ENCODE data around the gene SECISBP2.

SECISBP2 gene

GRCh38 chr9:89367281-89367680 is 49.0 kb downstream of the SECISBP2 start:
- Histone ChIP-seq H3K4me1 (ENCODE audit: control insufficient read depth in 1 of 2, insufficient read depth in 2 of 2, low read length in 2 of 2) (no peaks in the 10 kb centered on the region), H4K8ac (ENCODE audit: low read depth, low read length) (no peak overlapping the region), H3K4me2 (ENCODE audit: low read length) (no peak overlapping the region), H2BK12ac (ENCODE audit: low read length) (no peak overlapping the region), H2AFZ (ENCODE audit: insufficient read depth, low read length, poor library complexity) (no peak overlapping the region), H3K4ac (ENCODE audit: low read depth, low read length) (no peak overlapping the region), H3K27me3 (ENCODE audit: insufficient read depth, low read length) (no peaks in the 10 kb centered on the region), H2BK5ac (ENCODE audit: low read depth, low read length, poor library complexity) (no peak overlapping the region), H3K79me1 (ENCODE audit: low read length) (no peaks in the 10 kb centered on the region), H2AK5ac (ENCODE audit: low read length) (no peak overlapping the region), H3K27ac (ENCODE audit: low read depth, low read length) (no peak overlapping the region), H3K18ac (ENCODE audit: low read length) (no peak overlapping the region), H3K36me3 (ENCODE audit: control insufficient read depth in 1 of 2, insufficient read depth in 2 of 2, low read length in 2 of 2) (peaks cover 10 to 11% of the 10 kb centered on the region in 2 experiments), H3K23ac (ENCODE audit: low read length) (no peak overlapping the region), H3K4me3 (ENCODE audit: low read depth, low read length) (no peak overlapping the region), H3K14ac (ENCODE audit: low read length) (no peak overlapping the region), H3K79me2 (ENCODE audit: control insufficient read depth, insufficient read depth, low read length, poor library complexity) (no peaks in the 10 kb centered on the region), H3K9me3 (ENCODE audit: insufficient read depth, low read depth, low read length) (peaks cover 15% of the 10 kb centered on the region), H4K12ac (ENCODE audit: low read depth, low read length) (no peak overlapping the region), H2BK120ac (ENCODE audit: insufficient read depth, low read length, poor library complexity) (no peak overlapping the region), H3K9ac (ENCODE audit: low read length) (no peak overlapping the region), H4K91ac (ENCODE audit: low read depth, low read length) (no peak overlapping the region)
- no CpG with 5 or more reads among the region's 4 CpGs for WGBS (ENCODE audit: extremely low coverage, insufficient coverage, insufficient read length)
- DNase-seq, result no peak

DNA sequence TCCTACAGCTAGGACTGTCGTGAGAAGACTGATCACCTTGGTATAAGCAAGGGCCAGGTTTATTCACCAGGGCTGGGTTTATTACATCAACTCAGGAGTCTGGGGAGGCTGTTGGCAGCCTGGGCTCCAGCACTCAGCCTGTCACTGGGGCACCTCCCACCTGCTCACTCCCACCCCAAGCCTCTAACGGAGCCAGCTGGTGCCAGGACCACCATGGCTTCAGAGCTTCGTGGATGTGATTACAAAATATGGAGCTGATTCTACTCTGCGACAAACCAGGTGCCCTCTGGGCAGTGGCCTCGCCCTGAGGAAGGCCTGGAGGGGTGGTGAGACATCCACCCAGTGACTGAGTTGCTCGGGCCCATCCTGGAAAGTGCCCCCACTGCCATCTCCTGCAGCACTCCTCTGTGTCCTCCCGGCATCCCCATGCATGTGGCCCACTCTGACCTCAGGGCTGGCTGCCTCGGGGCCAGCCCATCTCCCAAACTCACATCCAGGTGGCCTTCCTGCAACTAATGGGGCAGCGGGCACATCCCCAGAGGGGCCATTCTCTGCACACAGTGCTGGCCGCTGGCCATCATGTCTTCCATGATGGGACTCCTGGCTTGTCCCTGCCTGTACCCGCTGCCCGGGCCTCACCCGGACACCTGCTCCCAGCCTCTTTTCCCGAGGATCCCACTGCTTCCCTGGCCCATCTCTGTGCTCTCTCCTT is 49.6 kb downstream of the SECISBP2 start:
- no peak overlapping the region for H2BK120ac ChIP-seq (ENCODE audit: insufficient read depth, low read length, poor library complexity)
- no peak overlapping the region for H3K27ac ChIP-seq (ENCODE audit: low read depth, low read length)
- H3K23ac ChIP-seq (ENCODE audit: low read length), result no peak overlapping the region
- no peak overlapping the region for H4K8ac ChIP-seq (ENCODE audit: low read depth, low read length)
- no peak overlapping the region for H4K12ac ChIP-seq (ENCODE audit: low read depth, low read length)
- no peak overlapping the region for H3K18ac ChIP-seq (ENCODE audit: low read length)
- H3K14ac ChIP-seq (ENCODE audit: low read length), result no peak overlapping the region
- no peak for DNase-seq
- H3K36me3 ChIP-seq (ENCODE audit: control insufficient read depth in 1 of 2, insufficient read depth in 2 of 2, low read length in 2 of 2), result peaks cover 6 to 7% of the 10 kb centered on the region in 2 experiments
- H3K27me3 ChIP-seq (ENCODE audit: insufficient read depth, low read length), result no peaks in the 10 kb centered on the region
- H3K4me2 ChIP-seq (ENCODE audit: low read length), result no peak overlapping the region
- H3K79me1 ChIP-seq (ENCODE audit: low read length), result no peaks in the 10 kb centered on the region
- no peak overlapping the region for H3K9ac ChIP-seq (ENCODE audit: low read length)
- WGBS (ENCODE audit: extremely low coverage, insufficient coverage, insufficient read length), result no CpG with 5 or more reads among the region's 14 CpGs
- no peak overlapping the region for H2BK5ac ChIP-seq (ENCODE audit: low read depth, low read length, poor library complexity)
- H2AK5ac ChIP-seq (ENCODE audit: low read length), result no peak overlapping the region
- no peaks in the 10 kb centered on the region for H3K4me1 ChIP-seq (ENCODE audit: control insufficient read depth in 1 of 2, insufficient read depth in 2 of 2, low read length in 2 of 2)
- no peak overlapping the region for H3K4me3 ChIP-seq (ENCODE audit: low read depth, low read length)
- no peak overlapping the region for H2AFZ ChIP-seq (ENCODE audit: insufficient read depth, low read length, poor library complexity)
- no peak overlapping the region for H3K4ac ChIP-seq (ENCODE audit: low read depth, low read length)
- no peaks in the 10 kb centered on the region for H3K79me2 ChIP-seq (ENCODE audit: control insufficient read depth, insufficient read depth, low read length, poor library complexity)
- H3K9me3 ChIP-seq (ENCODE audit: insufficient read depth, low read depth, low read length), result peaks cover 15% of the 10 kb centered on the region
- H4K91ac ChIP-seq (ENCODE audit: low read depth, low read length), result no peak overlapping the region
- H2BK12ac ChIP-seq (ENCODE audit: low read length), result no peak overlapping the region

DNA sequence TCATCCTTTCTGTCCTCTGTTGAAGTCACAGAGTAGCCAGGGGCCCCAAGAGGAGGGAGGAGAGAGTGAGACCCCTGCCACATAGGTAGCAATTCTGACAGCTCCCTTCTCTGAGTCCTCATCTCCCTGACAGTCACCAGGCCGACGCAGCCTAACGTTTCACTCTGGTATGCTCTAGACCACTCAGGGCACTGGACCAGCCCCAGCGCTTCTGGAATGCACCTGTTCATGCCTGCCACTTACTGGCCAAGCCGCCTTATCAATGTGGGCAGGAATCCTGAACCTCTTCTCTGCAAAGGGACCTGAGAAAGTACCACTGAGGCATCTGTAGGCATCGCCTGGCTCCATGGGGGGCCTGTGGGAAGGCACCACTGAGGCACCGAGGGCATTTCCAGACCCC is 50.2 kb downstream of the SECISBP2 start:
- DNase-seq, result no peak
- Histone ChIP-seq H3K4me1 (ENCODE audit: control insufficient read depth in 1 of 2, insufficient read depth in 2 of 2, low read length in 2 of 2) (no peaks in the 10 kb centered on the region), H3K4me3 (ENCODE audit: low read depth, low read length) (no peak overlapping the region), H2BK120ac (ENCODE audit: insufficient read depth, low read length, poor library complexity) (no peak overlapping the region), H3K27me3 (ENCODE audit: insufficient read depth, low read length) (no peaks in the 10 kb centered on the region), H4K12ac (ENCODE audit: low read depth, low read length) (no peak overlapping the region), H4K8ac (ENCODE audit: low read depth, low read length) (no peak overlapping the region), H3K4ac (ENCODE audit: low read depth, low read length) (no peak overlapping the region), H3K36me3 (ENCODE audit: control insufficient read depth in 1 of 2, insufficient read depth in 2 of 2, low read length in 2 of 2) (peaks cover 3 to 6% of the 10 kb centered on the region in 2 experiments), H3K9me3 (ENCODE audit: insufficient read depth, low read depth, low read length) (peaks cover 15% of the 10 kb centered on the region), H4K91ac (ENCODE audit: low read depth, low read length) (no peak overlapping the region), H3K14ac (ENCODE audit: low read length) (no peak overlapping the region), H3K18ac (ENCODE audit: low read length) (no peak overlapping the region), H3K79me2 (ENCODE audit: control insufficient read depth, insufficient read depth, low read length, poor library complexity) (no peaks in the 10 kb centered on the region), H3K23ac (ENCODE audit: low read length) (no peak overlapping the region), H3K79me1 (ENCODE audit: low read length) (no peaks in the 10 kb centered on the region), H3K4me2 (ENCODE audit: low read length) (no peak overlapping the region), H2AFZ (ENCODE audit: insufficient read depth, low read length, poor library complexity) (no peak overlapping the region), H3K27ac (ENCODE audit: low read depth, low read length) (no peak overlapping the region), H2AK5ac (ENCODE audit: low read length) (no peak overlapping the region), H2BK5ac (ENCODE audit: low read depth, low read length, poor library complexity) (no peak overlapping the region), H2BK12ac (ENCODE audit: low read length) (no peak overlapping the region), H3K9ac (ENCODE audit: low read length) (no peak overlapping the region)
- WGBS (ENCODE audit: extremely low coverage, insufficient coverage, insufficient read length), result no CpG with 5 or more reads among the region's 7 CpGs

- Histone ChIP-seq H3K14ac (ENCODE audit: low read length) (no peak overlapping the region), H3K23ac (ENCODE audit: low read length) (no peak overlapping the region), H2AFZ (ENCODE audit: insufficient read depth, low read length, poor library complexity) (no peak overlapping the region), H3K36me3 (ENCODE audit: control insufficient read depth in 1 of 2, insufficient read depth in 2 of 2, low read length in 2 of 2) (peaks cover 2% of the 10 kb centered on the region in 2 experiments), H2BK12ac (ENCODE audit: low read length) (no peak overlapping the region), H3K4ac (ENCODE audit: low read depth, low read length) (no peak overlapping the region), H3K4me3 (ENCODE audit: low read depth, low read length) (no peak overlapping the region), H3K4me2 (ENCODE audit: low read length) (no peak overlapping the region), H3K27ac (ENCODE audit: low read depth, low read length) (no peak overlapping the region), H3K27me3 (ENCODE audit: insufficient read depth, low read length) (no peaks in the 10 kb centered on the region), H2AK5ac (ENCODE audit: low read length) (no peak overlapping the region), H2BK120ac (ENCODE audit: insufficient read depth, low read length, poor library complexity) (no peak overlapping the region), H3K18ac (ENCODE audit: low read length) (no peak overlapping the region), H2BK5ac (ENCODE audit: low read depth, low read length, poor library complexity) (no peak overlapping the region), H3K79me2 (ENCODE audit: control insufficient read depth, insufficient read depth, low read length, poor library complexity) (no peaks in the 10 kb centered on the region), H4K91ac (ENCODE audit: low read depth, low read length) (no peak overlapping the region), H4K8ac (ENCODE audit: low read depth, low read length) (no peak overlapping the region), H3K9me3 (ENCODE audit: insufficient read depth, low read depth, low read length) (peaks cover 14% of the 10 kb centered on the region), H3K79me1 (ENCODE audit: low read length) (no peaks in the 10 kb centered on the region), H3K4me1 (ENCODE audit: control insufficient read depth in 1 of 2, insufficient read depth in 2 of 2, low read length in 2 of 2) (no peaks in the 10 kb centered on the region), H3K9ac (ENCODE audit: low read length) (no peak overlapping the region), H4K12ac (ENCODE audit: low read depth, low read length) (no peak overlapping the region)
- DNase-seq, result no peak
- WGBS (ENCODE audit: extremely low coverage, insufficient coverage, insufficient read length), result no CpG with 5 or more reads among the region's 8 CpGs
These were observed 50.7 kb downstream of the SECISBP2 start for GRCh38 chr9:89368978-89369377.
